Measurements from ENCODE around the gene CYTIP. TPM values are rescaled to one million over a fixed set of nuclear protein-coding genes. Genes with fewer than 3 reads are reported as not detected.
"Not testable (repeated sequence)": the region's sequence is repeated elsewhere in the genome, so short reads cannot be mapped to it uniquely, and the experiment has no call there.

The CYTIP gene
- total RNA-seq, 1 donor from 2014 or later: 2.5 TPM

GRCh38 chr2:157428500-157429175 lies 15.3 kb downstream of the CYTIP start:
- intact Hi-C loops (cut with DNase I): no loop called here
- DNase-seq (ENCODE audit: low spot score): no peak

- DNase-seq (ENCODE audit: low spot score): no peak
- intact Hi-C loops (cut with DNase I): no loop called here
Measured at GRCh38 chr2:157427922-157428303, 16.0 kb downstream of the CYTIP start.

- intact Hi-C loops (cut with DNase I): no loop called here
- no peak for DNase-seq (ENCODE audit: low spot score)
Measured at GRCh38 chr2:157427003-157427921, 16.6 kb downstream of the CYTIP start.

GRCh38 chr2:157426477-157426994 lies 17.4 kb downstream of the CYTIP start:
- intact Hi-C loops (cut with DNase I): no loop called here
- DNase-seq (ENCODE audit: low spot score): no peak

- DNase-seq (ENCODE audit: low spot score): no peak
- intact Hi-C loops (cut with DNase I): no loop called here
Measured at GRCh38 chr2:157424374-157424773, 19.5 kb downstream of the CYTIP start.

- intact Hi-C loops (cut with DNase I): no loop called here
Measured at GRCh38 chr2:157421964-157422363, 21.9 kb downstream of the CYTIP start.

GRCh38 chr2:157421331-157421944 lies 22.5 kb downstream of the CYTIP start:
- intact Hi-C loops (cut with DNase I): no loop called here
- no peak for DNase-seq (ENCODE audit: low spot score)

More at GRCh38 chr2:157421964-157422363, 21.9 kb downstream of the CYTIP start:
- no peak for DNase-seq (ENCODE audit: low spot score)

- intact Hi-C loops (cut with DNase I): no loop called here
- DNase-seq (ENCODE audit: low spot score): no peak
Measured at GRCh38 chr2:157420771-157421323, 23.0 kb downstream of the CYTIP start.

GRCh38 chr2:157419031-157419575 lies 24.8 kb downstream of the CYTIP start:
- intact Hi-C loops (cut with DNase I): loop anchor here (10.0 kb wide), 1 partner anchor 66 kb away; no protein-coding TSS in a partner anchor
- no peak for DNase-seq (ENCODE audit: low spot score)

GRCh38 chr2:157418239-157418641 lies 25.6 kb downstream of the CYTIP start:
- intact Hi-C loops (cut with DNase I): loop anchor here (10.0 kb wide), 1 partner anchor 67 kb away; no protein-coding TSS in a partner anchor
- no peak for DNase-seq (ENCODE audit: low spot score)

GRCh38 chr2:157415591-157416101 lies 28.2 kb downstream of the CYTIP start:
- no peak for DNase-seq (ENCODE audit: low spot score)
- intact Hi-C loops (cut with DNase I): loop anchor here (10.0 kb wide), 1 partner anchor 69 kb away; no protein-coding TSS in a partner anchor

- intact Hi-C loops (cut with DNase I): loop anchor here (10.0 kb wide), 1 partner anchor 71 kb away; no protein-coding TSS in a partner anchor
- no peak for DNase-seq (ENCODE audit: low spot score)
Measured at GRCh38 chr2:157414050-157414449, 29.8 kb downstream of the CYTIP start.

GRCh38 chr2:157413326-157414035 lies 30.4 kb downstream of the CYTIP start:
- no peak for DNase-seq (ENCODE audit: low spot score)

GRCh38 chr2:157411624-157412336 lies 32.1 kb downstream of the CYTIP start:
- DNase-seq (ENCODE audit: low spot score): no peak
- intact Hi-C loops (cut with DNase I): loop anchor here (10.0 kb wide), 1 partner anchor 73 kb away; no protein-coding TSS in a partner anchor

More at GRCh38 chr2:157413326-157414035, 30.4 kb downstream of the CYTIP start:
- intact Hi-C loops (cut with DNase I): loop anchor here (10.0 kb wide), 1 partner anchor 71 kb away; no protein-coding TSS in a partner anchor

GRCh38 chr2:157405398-157405797 lies 38.5 kb downstream of the CYTIP start:
- intact Hi-C loops (cut with DNase I); DNase-seq (ENCODE audit: low spot score): not testable (repeated sequence)

GRCh38 chr2:157404363-157404762 lies 39.5 kb downstream of the CYTIP start:
- intact Hi-C loops (cut with DNase I): no loop called here
- DNase-seq (ENCODE audit: low spot score): no peak

- intact Hi-C loops (cut with DNase I); DNase-seq (ENCODE audit: low spot score): not testable (repeated sequence)
Measured at GRCh38 chr2:157402801-157403485, 40.9 kb downstream of the CYTIP start.

All from cardiac septum (tissue), 1 donor.